ENCODE measurements around the gene SREBF1.
"Not testable (repeated sequence)": the region's sequence is repeated elsewhere in the genome, so short reads cannot be mapped to it uniquely, and the experiment has no call there.

The SREBF1 gene

DNA sequence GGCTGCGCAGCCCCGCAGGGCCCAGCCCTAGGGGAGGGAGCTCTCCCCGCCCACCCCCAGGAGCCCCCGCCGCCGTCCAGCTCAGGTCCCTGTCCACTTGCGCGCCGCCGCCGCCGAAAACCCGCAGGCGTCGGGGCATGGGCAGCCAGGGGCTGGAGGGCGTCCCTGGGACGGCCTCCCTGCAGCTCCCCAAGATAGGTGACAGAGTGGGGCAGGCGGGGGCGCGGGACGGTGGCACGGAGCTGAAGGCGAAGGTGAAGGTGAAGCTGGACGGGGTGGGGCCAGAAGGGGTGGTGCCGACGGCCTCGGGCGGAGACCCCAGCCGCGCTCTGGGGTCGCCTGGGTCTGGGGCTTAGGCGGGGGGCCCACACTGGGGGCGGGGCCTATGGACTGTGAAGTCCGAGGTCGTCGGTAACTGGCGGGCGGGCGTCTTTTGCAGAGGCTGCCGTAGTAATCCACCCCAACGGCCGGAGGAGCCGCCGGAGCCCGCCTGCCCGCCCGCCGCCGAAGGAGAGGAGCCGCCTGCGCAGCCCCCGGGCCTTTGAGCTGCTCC, 27.2 kb downstream of the SREBF1 start:
- no peak for DNase-seq

DNA sequence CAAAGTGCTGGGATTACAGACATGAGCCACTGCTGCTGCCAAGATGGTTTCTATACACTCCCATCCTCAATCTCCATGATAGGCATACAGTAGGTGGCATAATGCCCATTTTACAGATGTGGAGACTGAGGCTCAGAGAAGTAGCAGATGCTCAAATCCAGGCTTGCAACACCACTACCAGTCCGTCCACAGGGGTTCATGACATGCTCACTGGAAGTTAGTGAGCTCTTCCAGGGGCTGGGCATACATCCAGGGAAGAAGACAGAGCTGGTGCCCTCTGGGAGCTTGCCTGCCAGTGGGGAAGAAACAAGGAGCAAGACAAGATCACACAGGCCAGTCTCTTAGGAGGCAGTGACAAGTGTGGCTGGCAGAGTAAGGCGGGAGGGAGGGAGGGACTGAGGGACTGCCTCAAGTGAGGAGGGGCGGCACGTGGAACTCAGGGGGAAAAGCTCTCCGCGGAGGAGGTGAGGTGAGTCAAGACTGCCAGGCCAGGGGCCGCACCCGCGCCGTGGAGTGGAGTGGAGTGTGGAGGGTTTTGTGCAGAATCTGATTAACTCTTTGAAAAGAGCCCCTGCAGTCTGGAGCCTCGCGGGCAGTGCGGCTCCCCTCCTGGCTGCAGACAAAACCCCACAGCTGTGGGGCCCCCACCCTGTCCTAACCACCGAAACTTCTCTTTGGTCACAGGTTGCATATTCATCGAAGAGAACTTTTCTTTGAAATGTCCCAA, 27.9 kb downstream of the SREBF1 start:
- no peak for DNase-seq

DNA sequence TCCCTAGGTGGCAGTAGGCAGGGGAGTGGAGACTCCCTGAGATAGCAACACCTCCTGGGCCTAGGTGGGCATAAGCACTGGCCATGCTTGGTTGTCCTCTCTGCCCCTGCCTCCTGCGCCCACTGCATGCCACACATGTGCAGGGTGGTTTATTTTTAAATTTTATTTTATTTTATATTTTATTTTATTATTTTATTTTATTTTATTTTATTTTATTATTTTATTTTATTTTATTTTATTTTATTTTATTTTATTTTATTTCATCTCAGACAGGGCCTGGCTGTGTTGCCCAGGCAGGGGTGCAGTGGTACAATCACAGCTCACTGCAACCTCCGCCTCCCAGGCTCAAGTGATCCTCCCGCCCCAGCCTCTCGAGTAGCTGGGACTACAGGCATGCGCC, 28.6 kb downstream of the SREBF1 start:
- DNase-seq = not testable (repeated sequence)

DNA sequence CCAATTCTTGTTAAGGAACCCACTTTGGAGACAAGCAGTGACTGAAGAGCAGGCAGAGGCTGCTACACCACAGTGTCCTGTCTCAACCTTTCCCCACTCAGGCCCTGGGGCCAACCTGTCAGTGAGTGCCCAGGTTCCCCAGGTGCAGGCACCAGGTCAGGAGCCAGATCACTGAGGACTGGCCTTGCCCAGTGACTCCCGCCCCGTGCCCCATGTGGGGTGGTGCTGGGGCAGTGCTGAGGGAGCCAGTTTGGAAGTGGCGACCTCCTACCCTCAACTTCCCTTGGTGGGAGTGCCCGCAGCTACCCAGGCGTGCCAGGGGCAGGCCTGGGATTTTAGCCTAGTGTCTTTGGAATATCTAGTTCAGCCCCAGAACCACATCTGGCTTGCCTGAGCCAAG, 29.3 kb downstream of the SREBF1 start:
- DNase-seq = no peak

DNA sequence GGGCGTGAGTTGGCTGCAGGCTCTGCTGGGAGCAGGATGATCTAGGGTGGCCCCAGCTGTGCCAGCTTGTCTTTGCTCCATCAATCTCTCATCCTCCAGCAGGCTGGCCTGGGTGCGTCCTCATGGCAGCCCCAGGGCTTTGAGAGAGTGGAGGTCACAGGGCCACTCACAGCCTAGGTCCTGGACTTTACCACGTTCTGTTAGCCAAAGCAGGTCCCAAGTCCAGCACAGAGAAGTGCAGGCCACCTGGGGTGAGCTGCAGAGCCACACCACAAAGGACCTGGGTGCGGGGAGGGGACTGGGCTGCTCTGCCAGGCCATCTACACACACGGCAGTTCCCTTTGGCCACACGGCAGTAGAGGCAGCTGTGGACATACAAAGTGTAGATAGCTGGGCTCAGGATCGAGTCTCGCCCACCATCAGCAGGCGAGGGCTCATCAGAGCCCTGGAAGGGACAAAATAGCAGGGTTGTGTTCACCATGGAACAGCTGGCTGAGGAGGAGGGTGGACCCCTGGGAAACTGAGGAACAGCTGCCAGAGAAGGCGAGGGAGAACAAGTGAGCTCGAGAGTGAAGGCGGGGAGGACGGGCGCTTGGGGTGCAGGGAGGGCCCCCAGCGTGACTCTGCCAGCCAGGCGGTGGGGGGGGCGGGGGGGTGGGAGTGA, 30.0 kb downstream of the SREBF1 start:
- DNase-seq = no peak

DNA sequence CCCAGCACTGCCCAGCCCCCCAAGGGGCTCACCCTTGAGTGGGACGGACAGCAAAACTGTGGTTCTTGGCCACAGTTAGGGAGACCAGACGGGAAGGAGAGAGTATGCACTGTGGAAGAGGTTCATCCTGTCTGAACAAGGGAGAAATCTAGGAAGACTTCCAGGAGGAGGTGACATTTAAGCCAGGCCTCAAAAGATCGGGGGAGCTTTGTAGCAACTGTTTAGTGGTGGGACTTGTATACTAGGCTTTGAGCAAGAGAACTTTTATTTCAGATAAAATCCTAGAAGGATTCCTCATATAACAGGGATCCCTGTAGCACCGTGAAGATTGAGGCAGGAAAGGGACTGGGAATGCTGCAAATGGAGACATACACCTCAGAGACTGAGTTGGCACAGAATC, 30.8 kb downstream of the SREBF1 start:
- no peak for DNase-seq

DNA sequence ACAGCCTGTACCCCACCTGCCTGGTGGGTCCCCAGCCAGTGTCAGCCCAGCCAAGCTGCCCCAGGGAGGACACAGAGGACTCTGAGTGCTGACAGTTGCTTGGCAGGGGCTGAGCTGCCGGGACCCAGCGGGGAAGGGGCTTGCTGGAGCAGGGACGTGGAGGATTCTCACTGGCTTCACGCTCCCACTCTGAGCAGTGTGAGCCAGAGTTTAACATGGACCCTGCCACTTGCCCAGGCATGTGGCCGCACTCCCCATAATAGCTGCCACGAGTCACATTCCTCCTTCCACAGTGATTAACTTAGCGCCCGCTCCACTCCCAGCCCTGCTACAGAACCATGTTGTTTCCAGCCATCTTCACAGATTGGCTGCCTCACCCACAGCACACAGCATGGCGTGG, 31.2 kb downstream of the SREBF1 start:
- DNase-seq = no peak

DNA sequence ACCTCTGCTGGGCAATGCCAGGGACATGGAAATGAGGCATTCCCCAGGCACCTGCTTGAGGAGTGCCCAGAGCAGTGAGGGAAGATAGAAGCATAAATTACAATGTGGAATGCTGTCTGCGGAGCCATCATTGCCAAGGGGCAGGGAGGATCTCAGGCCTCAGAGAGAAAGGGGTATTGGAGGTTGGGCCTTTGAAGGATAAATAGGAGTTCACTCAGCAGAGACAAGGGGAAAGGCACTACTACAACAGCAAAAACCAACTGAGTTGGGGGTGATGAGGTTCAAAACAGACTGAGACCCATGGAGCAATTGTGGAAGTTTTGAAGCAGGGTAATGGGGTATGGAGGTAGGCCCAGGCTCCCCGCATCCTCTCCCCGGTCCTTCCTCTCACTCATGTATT, 32.8 kb downstream of the SREBF1 start:
- DNase-seq = no peak

DNA sequence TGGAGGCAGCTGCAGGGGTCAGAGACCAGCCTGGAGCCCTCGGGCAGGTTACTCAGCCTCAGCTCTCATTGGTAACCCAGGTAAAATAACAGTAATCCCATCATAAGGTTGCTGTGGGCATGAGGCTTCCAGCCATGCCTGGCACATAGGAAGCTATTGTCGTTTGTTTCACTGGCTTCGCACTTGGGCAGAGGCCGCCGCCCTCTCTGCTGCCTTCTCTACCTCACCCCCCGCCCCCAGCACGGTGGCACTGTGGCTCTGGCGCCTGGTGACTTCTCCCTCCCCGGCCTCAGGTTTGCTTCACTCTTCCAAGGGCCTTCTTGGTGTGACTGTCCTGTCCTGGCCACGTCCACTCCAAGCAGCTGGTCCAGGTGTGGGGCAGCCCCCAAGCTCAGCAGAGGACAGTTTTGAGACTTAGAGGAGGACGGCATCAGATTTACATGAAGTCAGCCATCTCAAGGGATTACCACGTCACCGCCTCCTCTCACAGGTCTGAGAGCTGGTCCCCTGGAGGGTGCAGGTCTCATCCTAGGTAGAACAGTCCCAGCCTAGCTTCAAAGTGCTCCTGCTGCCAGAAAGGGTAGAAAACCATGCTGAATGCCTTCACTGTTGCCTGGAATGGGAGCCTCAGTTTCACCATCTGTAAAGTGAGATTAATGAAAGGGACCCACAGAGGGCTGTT, 34.8 kb downstream of the SREBF1 start:
- DNase-seq = no peak

DNA sequence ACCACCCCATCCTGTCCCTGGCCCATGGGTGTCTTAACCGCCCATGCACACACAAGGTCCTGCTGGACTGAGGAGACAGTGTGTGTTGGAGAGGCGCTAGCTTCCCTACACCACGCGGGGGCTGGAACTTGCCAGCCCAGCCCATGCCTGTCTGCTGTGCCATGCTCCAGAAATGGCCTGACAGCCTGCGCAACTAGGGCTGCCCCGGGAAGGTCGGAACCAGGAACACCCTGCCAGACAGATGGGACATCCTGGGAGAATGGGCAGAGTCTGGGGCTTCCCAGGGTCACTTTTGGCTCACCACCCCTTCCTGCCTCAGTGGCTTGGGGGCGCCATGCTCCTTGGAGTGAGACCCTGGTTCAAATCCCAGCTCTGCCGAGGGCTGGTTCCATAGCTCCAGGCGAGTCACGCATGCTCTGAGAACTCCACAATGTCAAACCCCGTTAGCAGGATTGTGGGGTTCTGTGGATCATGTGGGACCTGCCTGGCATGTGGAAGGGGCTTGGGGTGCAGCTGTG, 36.2 kb downstream of the SREBF1 start:
- DNase-seq = no peak

DNA sequence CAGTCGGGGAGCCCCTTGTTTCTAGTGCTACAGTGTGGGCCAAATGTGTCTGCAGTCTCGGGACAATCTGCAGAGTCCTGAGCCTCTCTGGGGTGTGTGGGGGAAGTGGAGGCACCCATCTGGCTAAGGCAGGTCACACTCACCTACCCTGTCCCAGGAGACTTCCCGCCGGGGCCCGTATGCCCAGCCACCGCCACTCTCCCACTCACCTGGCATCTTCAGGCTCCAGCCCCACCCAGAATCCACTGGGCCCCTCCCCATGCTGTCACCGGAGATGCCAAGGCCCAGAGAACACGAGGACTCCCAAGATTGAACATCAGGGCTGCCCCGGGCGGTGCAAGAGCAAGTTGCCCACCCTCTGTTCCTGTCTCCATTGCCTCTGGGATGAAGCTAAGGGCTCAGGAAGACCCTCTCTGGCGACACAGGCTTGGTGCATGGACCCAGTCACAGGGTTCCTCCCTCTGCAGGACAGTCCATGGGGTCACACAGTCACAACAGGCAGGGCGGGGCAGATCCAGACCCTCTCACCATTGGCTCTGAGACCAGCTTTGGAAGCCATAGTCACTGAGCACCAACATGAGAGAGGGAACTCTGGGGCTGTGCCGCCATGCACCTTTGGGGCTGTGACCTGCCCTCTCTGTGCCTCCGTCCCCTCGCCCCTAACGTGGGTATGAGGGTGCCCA, 38.1 kb downstream of the SREBF1 start:
- DNase-seq = no peak

DNA sequence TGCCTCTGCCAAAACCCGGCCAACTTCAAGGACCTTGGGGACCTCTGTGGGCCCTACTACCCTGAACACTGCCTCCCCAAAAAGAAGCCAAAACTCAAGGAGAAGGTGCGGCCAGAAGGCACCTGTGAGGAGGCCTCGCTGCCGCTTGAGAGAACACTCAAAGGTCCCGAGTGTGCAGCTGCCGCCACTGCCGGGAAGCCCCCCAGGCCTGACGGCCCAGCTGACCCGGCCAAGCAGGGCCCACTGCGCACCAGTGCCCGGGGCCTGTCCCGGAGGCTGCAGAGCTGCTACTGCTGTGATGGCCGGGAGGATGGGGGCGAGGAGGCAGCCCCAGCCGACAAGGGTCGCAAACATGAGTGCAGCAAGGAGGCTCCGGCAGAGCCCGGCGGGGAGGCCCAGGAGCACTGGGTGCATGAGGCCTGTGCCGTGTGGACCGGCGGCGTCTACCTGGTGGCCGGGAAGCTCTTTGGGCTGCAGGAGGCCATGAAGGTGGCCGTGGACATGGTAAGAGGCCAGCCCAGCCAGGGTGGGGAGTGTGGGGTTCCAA, 38.7 kb downstream of the SREBF1 start:
- DNase-seq = no peak

DNA sequence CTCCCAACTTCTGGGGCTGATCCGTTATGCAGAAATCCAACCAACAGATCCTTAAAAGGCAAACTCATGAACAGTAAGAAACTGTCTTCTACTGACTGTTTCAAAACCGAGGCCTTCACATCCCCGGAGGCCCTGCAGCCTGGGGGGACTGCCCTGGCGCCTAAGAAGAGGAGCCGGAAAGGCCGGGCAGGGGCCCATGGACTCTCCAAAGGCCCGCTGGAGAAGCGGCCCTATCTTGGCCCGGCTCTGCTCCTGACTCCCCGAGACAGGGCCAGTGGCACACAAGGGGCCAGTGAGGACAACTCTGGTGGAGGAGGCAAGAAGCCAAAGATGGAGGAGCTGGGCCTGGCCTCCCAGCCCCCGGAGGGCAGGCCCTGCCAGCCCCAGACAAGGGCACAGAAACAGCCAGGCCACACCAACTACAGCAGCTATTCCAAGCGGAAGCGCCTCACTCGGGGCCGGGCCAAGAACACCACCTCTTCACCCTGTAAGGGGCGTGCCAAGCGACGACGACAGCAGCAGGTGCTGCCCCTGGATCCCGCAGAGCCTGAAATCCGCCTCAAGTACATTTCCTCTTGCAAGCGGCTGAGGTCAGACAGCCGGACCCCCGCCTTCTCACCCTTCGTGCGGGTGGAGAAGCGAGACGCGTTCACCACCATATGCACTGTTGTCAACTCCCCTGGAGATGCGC, 39.5 kb downstream of the SREBF1 start:
- no peak for DNase-seq

DNA sequence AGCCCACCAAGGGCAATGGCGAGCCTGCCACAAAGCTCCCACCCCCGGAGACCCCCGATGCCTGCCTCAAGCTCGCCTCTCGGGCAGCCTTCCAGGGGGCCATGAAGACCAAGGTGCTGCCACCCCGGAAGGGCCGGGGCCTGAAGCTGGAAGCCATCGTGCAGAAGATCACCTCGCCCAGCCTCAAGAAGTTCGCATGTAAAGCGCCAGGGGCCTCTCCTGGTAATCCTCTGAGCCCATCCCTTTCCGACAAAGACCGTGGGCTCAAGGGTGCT, 40.1 kb downstream of the SREBF1 start:
- DNase-seq = no peak

DNA sequence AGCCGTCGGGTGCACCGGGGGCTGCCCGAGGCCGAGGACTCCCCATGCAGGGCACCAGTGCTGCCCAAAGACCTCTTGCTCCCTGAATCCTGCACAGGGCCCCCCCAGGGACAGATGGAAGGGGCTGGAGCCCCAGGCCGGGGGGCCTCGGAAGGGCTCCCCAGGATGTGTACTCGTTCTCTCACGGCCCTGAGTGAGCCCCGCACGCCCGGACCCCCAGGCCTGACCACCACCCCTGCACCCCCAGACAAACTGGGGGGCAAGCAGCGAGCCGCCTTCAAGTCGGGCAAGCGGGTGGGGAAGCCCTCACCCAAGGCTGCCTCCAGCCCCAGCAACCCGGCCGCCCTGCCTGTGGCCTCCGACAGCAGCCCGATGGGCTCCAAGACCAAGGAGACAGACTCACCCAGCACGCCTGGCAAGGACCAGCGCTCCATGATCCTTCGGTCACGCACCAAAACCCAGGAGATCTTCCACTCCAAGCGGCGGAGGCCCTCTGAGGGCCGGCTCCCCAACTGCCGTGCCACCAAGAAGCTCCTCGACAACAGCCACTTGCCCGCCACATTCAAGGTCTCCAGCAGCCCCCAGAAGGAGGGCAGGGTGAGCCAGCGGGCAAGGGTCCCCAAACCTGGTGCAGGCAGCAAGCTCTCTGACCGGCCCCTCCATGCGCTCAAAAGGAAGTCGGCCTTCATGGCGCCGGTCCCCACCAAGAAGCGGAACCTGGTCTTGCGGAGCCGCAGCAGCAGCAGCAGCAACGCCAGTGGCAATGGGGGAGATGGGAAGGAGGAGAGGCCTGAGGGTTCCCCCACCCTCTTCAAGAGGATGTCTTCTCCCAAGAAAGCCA, 40.6 kb downstream of the SREBF1 start:
- no peak for DNase-seq

DNA sequence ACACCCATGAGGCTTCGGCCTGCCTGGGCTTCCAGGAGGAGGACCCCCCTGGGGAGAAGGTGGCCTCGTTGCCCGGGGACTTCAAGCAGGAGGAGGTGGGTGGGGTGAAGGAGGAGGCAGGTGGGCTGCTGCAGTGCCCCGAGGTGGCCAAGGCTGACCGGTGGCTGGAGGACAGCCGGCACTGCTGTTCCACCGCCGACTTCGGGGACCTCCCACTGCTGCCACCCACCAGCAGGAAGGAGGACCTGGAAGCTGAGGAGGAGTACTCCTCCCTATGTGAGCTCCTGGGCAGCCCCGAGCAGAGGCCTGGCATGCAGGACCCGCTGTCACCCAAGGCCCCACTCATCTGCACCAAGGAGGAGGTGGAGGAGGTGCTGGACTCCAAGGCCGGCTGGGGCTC, 41.5 kb downstream of the SREBF1 start:
- DNase-seq = no peak

DNA sequence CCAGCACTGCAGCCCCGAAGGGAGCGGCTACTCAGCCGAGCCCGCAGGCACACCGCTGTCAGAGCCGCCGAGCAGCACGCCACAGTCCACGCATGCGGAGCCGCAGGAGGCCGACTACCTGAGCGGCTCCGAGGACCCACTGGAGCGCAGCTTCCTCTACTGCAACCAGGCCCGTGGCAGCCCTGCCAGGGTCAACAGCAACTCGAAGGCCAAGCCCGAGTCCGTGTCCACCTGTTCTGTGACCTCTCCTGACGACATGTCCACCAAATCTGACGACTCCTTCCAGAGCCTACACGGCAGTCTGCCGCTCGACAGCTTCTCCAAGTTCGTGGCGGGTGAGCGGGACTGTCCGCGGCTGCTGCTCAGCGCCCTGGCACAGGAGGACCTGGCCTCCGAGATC, 42.4 kb downstream of the SREBF1 start:
- DNase-seq = no peak

DNA sequence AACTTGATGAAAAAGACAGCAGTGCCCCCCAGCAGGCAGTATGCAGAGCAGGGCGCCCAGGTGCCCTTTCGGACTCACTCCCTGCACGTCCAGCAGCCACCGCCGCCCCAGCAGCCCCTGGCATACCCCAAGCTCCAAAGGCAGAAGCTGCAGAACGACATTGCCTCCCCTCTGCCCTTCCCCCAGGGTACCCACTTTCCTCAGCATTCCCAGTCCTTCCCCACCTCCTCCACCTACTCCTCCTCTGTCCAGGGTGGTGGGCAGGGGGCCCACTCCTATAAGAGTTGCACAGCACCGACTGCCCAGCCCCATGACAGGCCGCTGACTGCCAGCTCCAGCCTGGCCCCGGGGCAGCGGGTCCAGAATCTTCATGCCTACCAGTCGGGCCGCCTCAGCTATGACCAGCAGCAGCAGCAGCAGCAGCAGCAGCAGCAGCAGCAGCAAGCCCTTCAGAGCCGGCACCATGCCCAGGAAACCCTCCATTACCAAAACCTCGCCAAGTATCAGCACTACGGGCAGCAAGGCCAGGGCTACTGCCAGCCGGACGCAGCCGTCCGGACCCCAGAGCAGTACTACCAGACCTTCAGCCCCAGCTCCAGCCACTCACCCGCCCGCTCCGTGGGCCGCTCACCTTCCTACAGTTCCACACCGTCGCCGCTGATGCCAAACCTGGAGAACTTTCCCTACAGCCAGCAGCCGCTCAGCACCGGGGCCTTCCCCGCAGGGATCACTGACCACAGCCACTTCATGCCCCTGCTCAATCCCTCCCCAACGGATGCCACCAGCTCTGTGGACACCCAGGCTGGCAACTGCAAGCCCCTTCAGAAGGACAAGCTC, 43.2 kb downstream of the SREBF1 start:
- no peak for DNase-seq

DNA sequence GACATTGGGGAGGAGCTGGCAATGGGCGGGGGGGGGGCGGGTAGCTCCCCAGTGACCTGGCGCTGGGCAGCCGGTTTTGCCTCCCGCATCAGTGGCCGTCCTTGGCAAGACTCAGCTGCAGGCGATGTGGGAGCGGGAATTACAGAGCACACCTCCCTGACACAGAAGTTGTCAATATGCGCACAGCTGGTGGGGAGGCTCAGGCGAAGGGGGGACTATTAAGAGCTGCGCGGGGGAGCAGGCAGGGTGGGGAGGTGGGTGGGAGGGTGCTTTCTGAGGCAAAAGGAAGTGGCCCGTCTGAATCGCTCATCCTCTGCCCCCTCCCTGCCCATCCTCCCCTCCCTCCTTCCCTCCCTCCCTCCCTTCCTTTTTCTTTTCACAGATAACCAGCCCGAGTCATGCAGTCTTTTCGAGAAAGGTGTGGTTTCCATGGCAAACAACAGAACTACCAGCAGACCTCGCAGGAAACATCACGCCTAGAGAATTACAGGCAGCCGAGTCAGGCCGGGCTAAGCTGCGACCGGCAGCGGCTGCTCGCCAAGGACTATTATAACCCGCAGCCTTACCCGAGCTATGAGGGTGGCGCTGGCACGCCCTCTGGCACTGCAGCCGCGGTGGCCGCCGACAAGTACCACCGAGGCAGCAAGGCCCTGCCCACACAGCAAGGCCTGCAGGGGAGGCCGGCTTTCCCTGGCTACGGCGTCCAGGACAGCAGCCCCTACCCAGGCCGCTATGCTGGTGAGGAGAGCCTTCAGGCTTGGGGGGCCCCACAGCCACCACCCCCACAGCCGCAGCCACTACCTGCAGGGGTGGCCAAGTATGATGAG, 44.0 kb downstream of the SREBF1 start:
- DNase-seq = no peak

Measured in NCI-H1436 treated with DMSO at 0.1 percent for 48 hours (cell line).